Hepatocyte (in vitro differentiated cells): ENCODE results near the gene RRAD. TPM values are rescaled to one million over a fixed set of nuclear protein-coding genes. Genes with fewer than 3 reads are reported as not detected.

Source experiments
- DNase-seq: peaks from one replicate; pipeline ENCODE4 v3.0.0-alpha.2; 2016; ENCODE audit warnings: low spot score
- H2AFZ ChIP-seq: fragments of 200-600 bp; sonication (generic); 2 replicates; pipeline ENCODE4 v1.6.0; 2016; ENCODE audit warnings: antibody characterized with exemption, mild to moderate bottlenecking
- H3K27ac ChIP-seq: fragments of 200-600 bp; sonication (generic); 2 replicates; pipeline ENCODE4 v1.5.1; 2016; ENCODE audit warnings: mild to moderate bottlenecking
- H3K27me3 ChIP-seq: fragments of 200-600 bp; sonication (generic); 2 replicates; pipeline ENCODE4 v1.6.1; 2016
- H3K36me3 ChIP-seq: fragments of 200-600 bp; sonication (generic); replicated peaks from 2 replicates; pipeline ENCODE4 v1.5.1; 2016; ENCODE audit warnings: low read depth; ENCODE audit not compliant: insufficient read depth
- H3K4me1 ChIP-seq: fragments of 200-600 bp; sonication (generic); 2 replicates; pipeline ENCODE4 v1.5.1; 2016; ENCODE audit warnings: mild to moderate bottlenecking, moderate library complexity; ENCODE audit not compliant: insufficient read depth
- H3K4me2 ChIP-seq: fragments of 200-600 bp; sonication (generic); 2 replicates; pipeline ENCODE4 v1.6.0; 2016
- H3K4me3 ChIP-seq: fragments of 200-600 bp; sonication (generic); 2 replicates; pipeline ENCODE4 v1.5.1; 2016; ENCODE audit warnings: mild to moderate bottlenecking
- H3K79me2 ChIP-seq: fragments of 200-600 bp; sonication (generic); 2 replicates; pipeline ENCODE4 v1.6.0; 2017; ENCODE audit warnings: mild to moderate bottlenecking
- H3K9me2 ChIP-seq: fragments of 200-600 bp; sonication (generic); replicated peaks from 2 replicates; pipeline ENCODE4 v1.6.0; 2017; ENCODE audit warnings: mild to moderate bottlenecking; ENCODE audit not compliant: insufficient read depth
- H3K9me3 ChIP-seq: fragments of 200-600 bp; sonication (generic); 2 replicates; pipeline ENCODE4 v1.5.1; 2016; ENCODE audit warnings: low read depth, mild to moderate bottlenecking
- H4K20me1 ChIP-seq: fragments of 200-600 bp; sonication (generic); 2 replicates; pipeline ENCODE4 v1.6.0; 2016; ENCODE audit warnings: mild to moderate bottlenecking; ENCODE audit not compliant: insufficient read depth, poor library complexity, severe bottlenecking
- EZH2 ChIP-seq: fragments of 200-600 bp; sonication (generic); IDR thresholded peaks from 2 replicates; pipeline ENCODE4 v1.6.1; 2016; ENCODE audit warnings: antibody characterized with exemption, mild to moderate bottlenecking, borderline replicate concordance
- EZH2phosphoT487 ChIP-seq: fragments of 200-600 bp; sonication (generic); IDR thresholded peaks from one replicate; pipeline ENCODE4 v1.6.1; 2018; ENCODE audit warnings: antibody characterized with exemption, mild to moderate bottlenecking, low read depth, moderate library complexity; ENCODE audit not compliant: unreplicated experiment, severe bottlenecking
- WGBS: methylation state at CpG from one replicate; pipeline ENCODE4 v1.1.6; 2016; ENCODE audit warnings: low lambda C conversion rate; ENCODE audit errors: missing lambda C conversion rate; 5-methylcytosine and 5-hydroxymethylcytosine counted together
- polyA plus RNA-seq: library from polyadenylated mRNA; unstranded; fragments of >200 nt; fragmentation: Nextera tagmentation; extraction: Ambion mirVana; gene quantifications from 2 replicates; pipeline ENCODE4 v1.2.1, GENCODE V29; 2016
- total RNA-seq: library from RNA; depleted of rRNA; stranded (reverse); fragments of >200 nt; gene quantifications from 2 replicates; pipeline ENCODE4 v1.2.3, GENCODE V29; 2014
- TF ChIP-seq, protein P1 (sequence below): fragments of 200-600 bp; sonication (generic); IDR thresholded peaks from 2 replicates; pipeline ENCODE4 v1.5.1; 2016; ENCODE audit warnings: antibody characterized with exemption, mild to moderate bottlenecking; ENCODE audit not compliant: poor library complexity

Gene RRAD
- total and polyA plus RNA-seq, 2 experiments from 2014 or later: 8.8 to 16.3 TPM

DNA sequence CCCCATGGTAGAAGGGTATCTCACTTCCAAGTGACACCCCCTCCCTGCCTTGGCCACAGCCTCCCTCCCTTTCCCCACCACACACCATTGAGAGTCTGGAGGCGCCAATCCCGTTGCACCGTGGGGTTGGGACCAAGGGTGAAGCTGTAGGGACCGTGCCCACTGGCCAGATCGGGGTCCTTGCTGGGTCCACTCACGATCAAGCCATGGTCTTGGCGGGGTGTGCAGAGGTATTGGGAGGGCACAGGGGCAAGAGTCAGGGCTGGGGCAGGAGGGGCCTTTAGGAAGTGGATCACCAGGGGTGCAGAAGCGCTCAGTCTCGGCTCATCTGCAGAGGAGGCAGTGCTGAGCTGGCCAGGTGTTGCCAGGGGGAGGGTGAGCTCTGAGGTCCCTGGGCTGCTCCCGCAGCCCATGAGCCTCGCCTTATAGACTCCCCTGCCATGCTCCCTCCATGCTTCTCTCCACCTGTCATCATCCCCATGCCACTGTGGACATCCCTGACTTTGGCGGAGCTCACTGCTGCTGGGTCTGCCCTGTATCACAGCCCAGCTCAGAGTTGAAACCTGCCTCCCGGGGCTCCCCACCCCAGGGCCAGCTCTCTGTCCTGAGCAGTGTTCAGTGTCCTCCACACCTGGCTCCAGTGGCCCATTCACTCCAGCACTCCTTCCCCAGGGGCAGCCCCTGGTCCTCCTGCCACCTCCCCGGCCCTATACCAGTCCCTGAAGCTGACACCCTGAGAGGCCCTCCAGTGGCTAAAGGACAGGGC, 15.0 kb downstream of the RRAD start:
- no peak overlapping the region for H2AFZ ChIP-seq
- WGBS: 88% methylated on average over 14 of the region's 14 CpGs

DNA sequence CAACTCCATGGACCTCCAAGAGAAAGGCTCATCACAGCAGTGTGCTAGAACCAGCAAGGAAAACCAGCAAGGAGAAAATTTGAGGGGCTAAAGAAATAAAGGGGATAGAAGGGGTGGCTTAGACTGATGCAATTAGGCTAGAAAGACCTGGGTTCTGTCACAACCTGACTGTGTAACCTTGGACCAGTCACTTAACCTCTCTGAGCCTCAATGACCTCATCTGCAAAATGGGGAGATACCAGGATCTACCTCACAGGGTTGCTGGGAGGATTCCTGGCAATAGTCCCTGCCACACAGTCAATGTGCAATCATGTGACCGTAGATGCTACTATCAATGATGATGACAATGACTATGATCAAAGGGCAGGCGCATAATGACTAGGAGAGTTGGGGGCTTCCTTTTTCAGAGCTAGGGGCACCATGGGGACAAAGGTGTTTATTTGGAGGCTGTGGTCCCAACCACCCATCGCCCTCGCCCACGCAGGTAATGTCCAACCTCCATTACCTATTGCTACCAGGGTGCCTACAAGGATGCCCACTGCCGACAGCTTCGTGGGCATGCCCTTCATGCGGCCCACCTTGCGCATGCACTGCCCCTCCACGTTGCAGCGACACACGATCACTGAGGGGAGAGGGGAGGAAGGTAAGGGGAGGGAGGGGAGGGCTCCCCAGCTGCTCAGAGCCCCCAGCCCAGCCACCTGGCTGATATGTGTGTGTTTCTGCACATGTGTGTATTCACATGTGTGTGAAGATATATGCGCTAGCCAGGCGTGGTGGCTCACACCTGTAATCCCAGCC, 16.4 kb downstream of the RRAD start:
- Histone ChIP-seq H3K27ac (no peak overlapping the region), H2AFZ (no peak overlapping the region), H3K36me3 (no peaks in the 10 kb centered on the region), H3K4me3 (no peak overlapping the region), H3K9me2 (no peaks in the 10 kb centered on the region), H3K79me2 (no peaks in the 10 kb centered on the region), H3K9me3 (no peaks in the 10 kb centered on the region), H3K4me2 (no peak overlapping the region), H3K4me1 (peaks cover 22% of the 10 kb centered on the region), H4K20me1 (no peaks in the 10 kb centered on the region), H3K27me3 (no peaks in the 10 kb centered on the region)
- TF ChIP-seq, protein P1, sequence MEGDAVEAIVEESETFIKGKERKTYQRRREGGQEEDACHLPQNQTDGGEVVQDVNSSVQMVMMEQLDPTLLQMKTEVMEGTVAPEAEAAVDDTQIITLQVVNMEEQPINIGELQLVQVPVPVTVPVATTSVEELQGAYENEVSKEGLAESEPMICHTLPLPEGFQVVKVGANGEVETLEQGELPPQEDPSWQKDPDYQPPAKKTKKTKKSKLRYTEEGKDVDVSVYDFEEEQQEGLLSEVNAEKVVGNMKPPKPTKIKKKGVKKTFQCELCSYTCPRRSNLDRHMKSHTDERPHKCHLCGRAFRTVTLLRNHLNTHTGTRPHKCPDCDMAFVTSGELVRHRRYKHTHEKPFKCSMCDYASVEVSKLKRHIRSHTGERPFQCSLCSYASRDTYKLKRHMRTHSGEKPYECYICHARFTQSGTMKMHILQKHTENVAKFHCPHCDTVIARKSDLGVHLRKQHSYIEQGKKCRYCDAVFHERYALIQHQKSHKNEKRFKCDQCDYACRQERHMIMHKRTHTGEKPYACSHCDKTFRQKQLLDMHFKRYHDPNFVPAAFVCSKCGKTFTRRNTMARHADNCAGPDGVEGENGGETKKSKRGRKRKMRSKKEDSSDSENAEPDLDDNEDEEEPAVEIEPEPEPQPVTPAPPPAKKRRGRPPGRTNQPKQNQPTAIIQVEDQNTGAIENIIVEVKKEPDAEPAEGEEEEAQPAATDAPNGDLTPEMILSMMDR: no peak
- TF ChIP-seq EZH2 (no peak), EZH2phosphoT487 (no peak)
- no peak for DNase-seq
- WGBS: 94% methylated on average over 14 of the region's 14 CpGs

More for the DNA sequence above, 15.0 kb downstream of the RRAD start:
- Histone ChIP-seq H3K4me3 (no peak overlapping the region), H3K36me3 (no peaks in the 10 kb centered on the region), H3K4me1 (peaks cover 8% of the 10 kb centered on the region), H3K9me3 (no peaks in the 10 kb centered on the region), H3K9me2 (no peaks in the 10 kb centered on the region), H4K20me1 (no peaks in the 10 kb centered on the region), H3K27me3 (no peaks in the 10 kb centered on the region), H3K4me2 (no peak overlapping the region), H3K79me2 (no peaks in the 10 kb centered on the region), H3K27ac (no peak overlapping the region)
- no peak for TF ChIP-seq EZH2
- no peak for TF ChIP-seq EZH2phosphoT487
- TF ChIP-seq, protein P1: no peak
- no peak for DNase-seq

DNA sequence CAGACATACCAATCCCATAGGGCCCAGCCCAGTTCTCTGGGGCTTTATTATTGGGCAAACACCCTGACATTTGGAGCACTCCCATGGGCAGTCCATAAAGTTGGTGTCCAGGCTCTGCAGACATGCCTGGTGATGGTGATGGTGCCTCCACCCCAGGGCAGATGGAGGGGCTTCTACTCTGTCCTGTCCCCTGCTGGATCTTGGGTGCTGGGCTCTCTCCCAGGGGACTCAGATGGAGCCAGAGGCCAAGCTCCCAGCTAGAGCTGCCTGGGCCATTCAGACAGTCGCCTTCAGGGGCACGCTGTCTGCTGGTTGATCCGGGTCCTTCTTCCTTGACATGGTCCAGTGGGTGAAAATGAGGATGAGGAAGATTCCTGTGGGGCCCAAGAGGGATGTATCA, 17.2 kb downstream of the RRAD start:
- Histone ChIP-seq H3K9me3 (no peaks in the 10 kb centered on the region), H3K4me1 (peaks cover 31% of the 10 kb centered on the region), H3K27me3 (no peaks in the 10 kb centered on the region), H3K27ac (no peak overlapping the region), H3K9me2 (no peaks in the 10 kb centered on the region), H3K4me3 (no peak overlapping the region), H3K79me2 (no peaks in the 10 kb centered on the region), H3K36me3 (no peaks in the 10 kb centered on the region), H2AFZ (no peak overlapping the region), H4K20me1 (no peaks in the 10 kb centered on the region), H3K4me2 (no peak overlapping the region)
- 90% methylated on average over 3 of the region's 3 CpGs for WGBS
- no peak for DNase-seq
- TF ChIP-seq EZH2: no peak
- TF ChIP-seq, protein P1: no peak
- TF ChIP-seq EZH2phosphoT487: no peak
